BLaER1 treated with 17β-estradiol and CSF1 and Interleukin-3, amounts not matched to agents 10 nM and 100 nM (cell line): Measurements from ENCODE around the gene PKP4.

Experiments
- H3K27ac ChIP-seq, 11 experiments: shearing (Covaris generic); formaldehyde crosslinking; 2 replicates each; pipeline ENCODE4 v1.8.1; 2022
- H3K27me3 ChIP-seq, 11 experiments: shearing (Covaris generic); formaldehyde crosslinking; 2 replicates each; pipeline ENCODE4 v1.8.1; 2022
- H3K36me3 ChIP-seq, 11 experiments: shearing (Covaris generic); formaldehyde crosslinking; 2 replicates each; pipeline ENCODE4 v1.8.1; 2022
- H3K4me1 ChIP-seq, 10 experiments: shearing (Covaris generic); formaldehyde crosslinking; 2 replicates each; pipeline ENCODE4 v1.8.1; 2022
- H3K4me2 ChIP-seq, 11 experiments: shearing (Covaris generic); formaldehyde crosslinking; 2 replicates each; pipeline ENCODE4 v1.8.1; 2022
- H3K4me3 ChIP-seq, 10 experiments: shearing (Covaris generic); formaldehyde crosslinking; 2 replicates each; pipeline ENCODE4 v1.8.1; 2022
- H3K9ac ChIP-seq, 11 experiments: shearing (Covaris generic); formaldehyde crosslinking; 2 replicates each; pipeline ENCODE4 v1.8.1; 2022
- H3K9me3 ChIP-seq, 11 experiments: shearing (Covaris generic); formaldehyde crosslinking; replicated peaks in 1 of 11; 2 replicates each; pipeline ENCODE4 v1.8.1; 2022
- H4K20me1 ChIP-seq, 11 experiments: shearing (Covaris generic); formaldehyde crosslinking; 2 replicates each; pipeline ENCODE4 v1.8.1; 2022
- Cebpa-rat ChIP-seq, 11 experiments: shearing (Covaris generic); IDR thresholded peaks; 2 replicates each; pipeline ENCODE4 v1.8.1; 2022

Gene PKP4

GRCh38 chr2:158481116-158481515 lies 24.4 kb downstream of the PKP4 start:
- no peak overlapping the region for H3K4me2 ChIP-seq
- TF ChIP-seq Cebpa-rat (IDR thresholded peaks at IDR 0.05) = no peak
- H3K4me1 ChIP-seq = peaks cover 0 to 8% (median 0%) of the 10 kb centered on the region in 10 experiments; a peak in 3 of 20 replicates
- no peaks in the 10 kb centered on the region for H3K27me3 ChIP-seq
- no peak overlapping the region for H3K4me3 ChIP-seq
- H4K20me1 ChIP-seq = no peaks in the 10 kb centered on the region
- H3K9ac ChIP-seq = no peak overlapping the region
- H3K36me3 ChIP-seq = no peaks in the 10 kb centered on the region
- H3K27ac ChIP-seq = no peak overlapping the region
- no peaks in the 10 kb centered on the region for H3K9me3 ChIP-seq

GRCh38 chr2:158482594-158482993 lies 25.8 kb downstream of the PKP4 start:
- no peak for TF ChIP-seq Cebpa-rat (IDR thresholded peaks at IDR 0.05)
- Histone ChIP-seq H3K4me2 (peak overlapping the region in 1 of 11 experiments; percentile 16; a peak in 1 of 22 replicates), H3K9me3 (no peaks in the 10 kb centered on the region), H3K27ac (no peak overlapping the region), H3K4me3 (no peak overlapping the region), H3K4me1 (peaks cover 0 to 18% (median 6%) of the 10 kb centered on the region in 10 experiments; a peak in 16 of 20 replicates), H3K27me3 (no peaks in the 10 kb centered on the region), H3K36me3 (no peaks in the 10 kb centered on the region), H4K20me1 (0 out of 22 replicates have a peak, but pooled peaks cover 0 to 6% (median 0%) of the 10 kb centered on the region in 11 experiments), H3K9ac (no peak overlapping the region)

- H3K4me2 ChIP-seq = no peak overlapping the region
- no peaks in the 10 kb centered on the region for H3K27me3 ChIP-seq
- no peaks in the 10 kb centered on the region for H3K9me3 ChIP-seq
- no peak for TF ChIP-seq Cebpa-rat (IDR thresholded peaks at IDR 0.05)
- H3K27ac ChIP-seq = no peak overlapping the region
- H3K9ac ChIP-seq = no peak overlapping the region
- 0 out of 22 replicates have a peak, but pooled peaks cover 0 to 16% (median 0%) of the 10 kb centered on the region in 11 experiments for H4K20me1 ChIP-seq
- no peaks in the 10 kb centered on the region for H3K36me3 ChIP-seq
- peaks cover 3 to 30% (median 24%) of the 10 kb centered on the region in 10 experiments for H3K4me1 ChIP-seq
- no peak overlapping the region for H3K4me3 ChIP-seq
Observed at GRCh38 chr2:158484892-158485556, 28.3 kb downstream of the PKP4 start.

- Histone ChIP-seq H3K4me3 (no peak overlapping the region), H3K4me2 (no peak overlapping the region), H3K27me3 (no peaks in the 10 kb centered on the region), H3K27ac (no peak overlapping the region), H3K36me3 (no peaks in the 10 kb centered on the region), H4K20me1 (0 out of 22 replicates have a peak, but pooled peaks cover 0 to 16% (median 0%) of the 10 kb centered on the region in 11 experiments), H3K4me1 (peaks cover 3 to 32% (median 24%) of the 10 kb centered on the region in 10 experiments), H3K9ac (no peak overlapping the region), H3K9me3 (no peaks in the 10 kb centered on the region)
- TF ChIP-seq Cebpa-rat (IDR thresholded peaks at IDR 0.05) = no peak
Observed at GRCh38 chr2:158486150-158486969, 29.6 kb downstream of the PKP4 start.

GRCh38 chr2:158486970-158487325 lies 30.2 kb downstream of the PKP4 start:
- Histone ChIP-seq H3K36me3 (no peaks in the 10 kb centered on the region), H3K4me3 (no peak overlapping the region), H3K27me3 (no peaks in the 10 kb centered on the region), H3K9ac (no peak overlapping the region), H3K4me1 (peaks cover 3 to 32% (median 24%) of the 10 kb centered on the region in 10 experiments), H3K27ac (no peak overlapping the region), H3K4me2 (peak overlapping the region in 4 of 11 experiments; percentile 13 to 45 (median 30); a peak in 2 of 22 replicates), H4K20me1 (0 out of 22 replicates have a peak, but pooled peaks cover 0 to 16% (median 0%) of the 10 kb centered on the region in 11 experiments), H3K9me3 (no peaks in the 10 kb centered on the region)
- no peak for TF ChIP-seq Cebpa-rat (IDR thresholded peaks at IDR 0.05)

- no peaks in the 10 kb centered on the region for H3K27me3 ChIP-seq
- H3K27ac ChIP-seq = no peak overlapping the region
- 0 out of 22 replicates have a peak, but pooled peaks cover 0 to 16% (median 0%) of the 10 kb centered on the region in 11 experiments for H4K20me1 ChIP-seq
- no peak overlapping the region for H3K9ac ChIP-seq
- H3K9me3 ChIP-seq = no peaks in the 10 kb centered on the region
- H3K36me3 ChIP-seq = no peaks in the 10 kb centered on the region
- H3K4me2 ChIP-seq = peak overlapping the region in 6 of 11 experiments; percentile 13 to 45 (median 28); a peak in 7 of 22 replicates
- H3K4me1 ChIP-seq = peaks cover 3 to 32% (median 23%) of the 10 kb centered on the region in 10 experiments
- H3K4me3 ChIP-seq = no peak overlapping the region
- no peak for TF ChIP-seq Cebpa-rat (IDR thresholded peaks at IDR 0.05)
Observed at GRCh38 chr2:158487419-158487818, 30.7 kb downstream of the PKP4 start.

GRCh38 chr2:158488442-158489216 lies 31.9 kb downstream of the PKP4 start:
- Histone ChIP-seq H3K9ac (no peak overlapping the region), H3K27me3 (no peaks in the 10 kb centered on the region), H3K36me3 (no peaks in the 10 kb centered on the region), H3K4me2 (peak overlapping the region in 5 of 11 experiments; percentile 10 to 45 (median 32); a peak in 6 of 22 replicates), H3K4me3 (no peak overlapping the region), H3K4me1 (peaks cover 3 to 32% (median 21%) of the 10 kb centered on the region in 10 experiments), H4K20me1 (0 out of 22 replicates have a peak, but pooled peaks cover 0 to 16% (median 0%) of the 10 kb centered on the region in 11 experiments), H3K27ac (no peak overlapping the region), H3K9me3 (no peaks in the 10 kb centered on the region)
- TF ChIP-seq Cebpa-rat (IDR thresholded peaks at IDR 0.05) = no peak

GRCh38 chr2:158489366-158490112 lies 32.8 kb downstream of the PKP4 start:
- no peak overlapping the region for H3K4me3 ChIP-seq
- no peaks in the 10 kb centered on the region for H3K27me3 ChIP-seq
- 0 out of 22 replicates have a peak, but pooled peaks cover 0 to 16% (median 0%) of the 10 kb centered on the region in 11 experiments for H4K20me1 ChIP-seq
- H3K9ac ChIP-seq = no peak overlapping the region
- H3K9me3 ChIP-seq = no peaks in the 10 kb centered on the region
- H3K36me3 ChIP-seq = no peaks in the 10 kb centered on the region
- no peak for TF ChIP-seq Cebpa-rat (IDR thresholded peaks at IDR 0.05)
- no peak overlapping the region for H3K27ac ChIP-seq
- H3K4me2 ChIP-seq = peak overlapping the region in 8 of 11 experiments; percentile 1 to 45 (median 20); a peak in 8 of 22 replicates
- peaks cover 3 to 32% (median 21%) of the 10 kb centered on the region in 10 experiments for H3K4me1 ChIP-seq
